Calu3 (cell line): Measurements from ENCODE around the gene FYB2. TPM values are rescaled to one million over a fixed set of nuclear protein-coding genes. Genes with fewer than 3 reads are reported as not detected.

Experiments used
- BruUV-seq: library from RNA; stranded (reverse); fragments of 400-500 nt; replicated peaks from 2 replicates; lab custom pipeline; 2021; lab: Mats Ljungman, UMichigan
- CTCF ChIA-PET: fragments of 300-600 bp; sonication (Branson Sonifier 250); formaldehyde crosslinking; loops from one replicate; lab custom pipeline; 2022; ENCODE audit warnings: antibody characterized with exemption; lab: Charles Lee
- DNase-seq: peaks from one replicate; pipeline ENCODE4 v3.0.0; 2022
- H3K27ac Mint-ChIP-seq: one replicate; pipeline ENCODE4 v1.8.0; 2022; ENCODE audit warnings: mixed read lengths; ENCODE audit not compliant: unreplicated experiment
- H3K27me3 Mint-ChIP-seq: one replicate; pipeline ENCODE4 v1.8.0; 2022; ENCODE audit warnings: mixed read lengths; ENCODE audit not compliant: unreplicated experiment
- H3K36me3 Mint-ChIP-seq: one replicate; pipeline ENCODE4 v1.8.0; 2022; ENCODE audit warnings: mild to moderate bottlenecking, moderate library complexity, mixed read lengths; ENCODE audit not compliant: insufficient read depth, unreplicated experiment
- H3K4me1 Mint-ChIP-seq: one replicate; pipeline ENCODE4 v1.8.0; 2022; ENCODE audit warnings: mild to moderate bottlenecking, low read depth, mixed read lengths; ENCODE audit not compliant: unreplicated experiment
- H3K4me3 Mint-ChIP-seq: one replicate; pipeline ENCODE4 v1.8.0; 2022; ENCODE audit warnings: mild to moderate bottlenecking, low read depth, moderate library complexity, mixed read lengths; ENCODE audit not compliant: unreplicated experiment
- H3K9me3 Mint-ChIP-seq: one replicate; pipeline ENCODE4 v1.8.0; 2022; ENCODE audit warnings: low read depth, mixed read lengths; ENCODE audit not compliant: unreplicated experiment
- CTCF ChIP-seq: fragments of 200-600 bp; IDR thresholded peaks from one replicate; pipeline ENCODE4 v1.8.0; 2022; ENCODE audit warnings: antibody characterized with exemption; ENCODE audit not compliant: unreplicated experiment
- intact Hi-C: fragments of 100-400 bp; cut with micrococcal nuclease; formaldehyde crosslinking; loops from one replicate; pipeline ENCODE4 v1.10.0; 2022; ENCODE audit not compliant: unreplicated experiment
- total RNA-seq: library from RNA; stranded (reverse); gene quantifications from 2 replicates; pipeline ENCODE4 v1.2.3, GENCODE V29; 2022

FYB2 gene
- total RNA-seq, 1 experiment from 2014 or later, result not detected

GRCh38 chr1:56686169-56686568, 133.0 kb downstream of the FYB2 start:
- H3K27ac Mint-ChIP-seq, result no peak overlapping the region
- TF ChIP-seq CTCF, result no peak
- H3K4me1 Mint-ChIP-seq, result no peaks in the 10 kb centered on the region
- no peak overlapping the region for H3K4me3 Mint-ChIP-seq
- no TSS peak for BruUV-seq
- no peaks in the 10 kb centered on the region for H3K36me3 Mint-ChIP-seq
- DNase-seq, result no peak
- no peaks in the 10 kb centered on the region for H3K27me3 Mint-ChIP-seq
- CTCF ChIA-PET, result no interaction called here
- H3K9me3 Mint-ChIP-seq, result no peaks in the 10 kb centered on the region
- intact Hi-C loops, result no loop called here

GRCh38 chr1:56683569-56683968, 135.6 kb downstream of the FYB2 start:
- no peak overlapping the region for H3K4me3 Mint-ChIP-seq
- H3K4me1 Mint-ChIP-seq, result no peaks in the 10 kb centered on the region
- peaks cover 6% of the 10 kb centered on the region for H3K9me3 Mint-ChIP-seq
- TF ChIP-seq CTCF, result no peak
- no TSS peak for BruUV-seq
- intact Hi-C loops, result no loop called here
- no peaks in the 10 kb centered on the region for H3K36me3 Mint-ChIP-seq
- H3K27me3 Mint-ChIP-seq, result no peaks in the 10 kb centered on the region
- CTCF ChIA-PET, result interaction anchor here (0.7 kb wide), 1 partner anchor 1754 kb away, joined by 3 read pairs; no protein-coding TSS in a partner anchor
- DNase-seq, result no peak
- H3K27ac Mint-ChIP-seq, result no peak overlapping the region

GRCh38 chr1:56676571-56677035, 142.6 kb downstream of the FYB2 start:
- Mint-ChIP-seq H3K27ac (no peak overlapping the region), H3K4me1 (peaks cover 8% of the 10 kb centered on the region), H3K4me3 (no peak overlapping the region), H3K9me3 (peaks cover 6% of the 10 kb centered on the region), H3K27me3 (no peaks in the 10 kb centered on the region), H3K36me3 (no peaks in the 10 kb centered on the region)
- no peak for DNase-seq
- CTCF ChIA-PET, result interaction anchor here (0.6 kb wide), 1 partner anchor 12 kb away, joined by 5 read pairs; no protein-coding TSS in a partner anchor
- BruUV-seq, result no TSS peak
- no peak for TF ChIP-seq CTCF
- intact Hi-C loops, result no loop called here

- no peak overlapping the region for H3K27ac Mint-ChIP-seq
- no peak for DNase-seq
- BruUV-seq, result no TSS peak
- H3K9me3 Mint-ChIP-seq, result peaks cover 6% of the 10 kb centered on the region
- peaks cover 8% of the 10 kb centered on the region for H3K4me1 Mint-ChIP-seq
- no peaks in the 10 kb centered on the region for H3K27me3 Mint-ChIP-seq
- intact Hi-C loops, result no loop called here
- no peaks in the 10 kb centered on the region for H3K36me3 Mint-ChIP-seq
- TF ChIP-seq CTCF, result no peak
- no peak overlapping the region for H3K4me3 Mint-ChIP-seq
- CTCF ChIA-PET, result interaction anchor here (0.6 kb wide), 1 partner anchor 11 kb away, joined by 5 read pairs; no protein-coding TSS in a partner anchor
Measured at GRCh38 chr1:56675763-56676162, 143.4 kb downstream of the FYB2 start.
